ENCODE results near the gene RERE. TPM values are rescaled to one million over a fixed set of nuclear protein-coding genes. Genes with fewer than 3 reads are reported as not detected.

RERE gene
- total RNA-seq, 2 experiments from 2014 or later = 73.1 to 211 TPM

DNA sequence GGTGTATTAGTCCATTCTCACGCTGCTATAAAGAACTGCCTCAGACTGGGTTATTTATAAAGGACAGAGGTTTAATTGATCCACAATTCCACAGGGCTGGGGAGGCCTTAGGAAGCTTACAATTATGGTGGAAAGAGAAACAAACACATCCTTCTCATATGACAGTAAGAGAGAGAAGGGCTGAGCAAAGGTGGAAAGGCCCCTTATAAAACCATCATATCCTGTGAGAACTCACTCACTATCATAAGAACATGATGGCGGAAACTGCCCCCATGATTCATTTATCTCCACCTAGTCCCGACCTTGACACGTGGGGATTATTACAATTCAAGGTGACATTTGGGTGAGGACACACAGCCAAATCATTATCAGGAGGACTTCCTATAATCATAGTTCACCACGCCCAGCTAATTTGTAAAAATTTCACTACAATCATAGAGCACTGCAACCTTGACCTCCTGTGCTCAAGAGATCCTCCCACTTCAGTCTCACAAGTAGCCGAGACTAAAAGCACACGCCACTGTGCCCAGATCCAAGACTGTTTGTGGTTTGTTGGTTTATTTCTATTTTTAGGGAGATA is 164.9 kb downstream of the RERE start:
- intact Hi-C loops (cut with micrococcal nuclease; ENCODE audit: unreplicated experiment) = no loop called here
- H3K4me2 ChIP-seq (ENCODE audit: low read length) = no peak overlapping the region
- no peaks in the 10 kb centered on the region for H4K20me1 ChIP-seq (ENCODE audit: insufficient read depth, low read length)
- DNase-seq (ENCODE audit: low spot score) = no peak
- H3K9me3 ChIP-seq (ENCODE audit: low read length) = no peaks in the 10 kb centered on the region
- ChIA-PET CTCF (ENCODE audit: unreplicated experiment) (no interaction called here), POLR2A (interaction anchor here (0.6 to 0.7 kb wide), 2 partner anchors 302 to 507 kb away, joined by 3 to 7 read pairs; no protein-coding TSS in a partner anchor)
- BruUV-seq (replicated peaks) = no TSS peak
- no peaks in the 10 kb centered on the region for H3K9me2 ChIP-seq (ENCODE audit: insufficient read depth, low read length)
- no peak overlapping the region for H3K27ac ChIP-seq (ENCODE audit: low read depth, low read length, poor library complexity, severe bottlenecking)
- H3K36me3 ChIP-seq (ENCODE audit: insufficient read depth, low read length) = peaks cover 11% of the 10 kb centered on the region
- TF ChIP-seq, protein P1, sequence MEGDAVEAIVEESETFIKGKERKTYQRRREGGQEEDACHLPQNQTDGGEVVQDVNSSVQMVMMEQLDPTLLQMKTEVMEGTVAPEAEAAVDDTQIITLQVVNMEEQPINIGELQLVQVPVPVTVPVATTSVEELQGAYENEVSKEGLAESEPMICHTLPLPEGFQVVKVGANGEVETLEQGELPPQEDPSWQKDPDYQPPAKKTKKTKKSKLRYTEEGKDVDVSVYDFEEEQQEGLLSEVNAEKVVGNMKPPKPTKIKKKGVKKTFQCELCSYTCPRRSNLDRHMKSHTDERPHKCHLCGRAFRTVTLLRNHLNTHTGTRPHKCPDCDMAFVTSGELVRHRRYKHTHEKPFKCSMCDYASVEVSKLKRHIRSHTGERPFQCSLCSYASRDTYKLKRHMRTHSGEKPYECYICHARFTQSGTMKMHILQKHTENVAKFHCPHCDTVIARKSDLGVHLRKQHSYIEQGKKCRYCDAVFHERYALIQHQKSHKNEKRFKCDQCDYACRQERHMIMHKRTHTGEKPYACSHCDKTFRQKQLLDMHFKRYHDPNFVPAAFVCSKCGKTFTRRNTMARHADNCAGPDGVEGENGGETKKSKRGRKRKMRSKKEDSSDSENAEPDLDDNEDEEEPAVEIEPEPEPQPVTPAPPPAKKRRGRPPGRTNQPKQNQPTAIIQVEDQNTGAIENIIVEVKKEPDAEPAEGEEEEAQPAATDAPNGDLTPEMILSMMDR (conservative IDR thresholded peaks at IDR 0.05; ENCODE audit: low read length) = no peak
- TF ChIP-seq EZH2phosphoT487 (IDR thresholded peaks at IDR 0.05; ENCODE audit: borderline replicate concordance, low read depth, low read length) = no peak
- no peak overlapping the region for H3K4me3 ChIP-seq (ENCODE audit: low read depth, low read length, poor library complexity, severe bottlenecking)
- peaks cover 11% of the 10 kb centered on the region for H3K4me1 ChIP-seq (ENCODE audit: insufficient read depth, low read length, poor library complexity, severe bottlenecking)
- peaks cover 4% of the 10 kb centered on the region; the same call in 1 of the 2 replicates for H3K79me2 ChIP-seq (ENCODE audit: insufficient read depth, low read depth, low read length)
- no peak overlapping the region for H2AFZ ChIP-seq (ENCODE audit: low read length)

DNA sequence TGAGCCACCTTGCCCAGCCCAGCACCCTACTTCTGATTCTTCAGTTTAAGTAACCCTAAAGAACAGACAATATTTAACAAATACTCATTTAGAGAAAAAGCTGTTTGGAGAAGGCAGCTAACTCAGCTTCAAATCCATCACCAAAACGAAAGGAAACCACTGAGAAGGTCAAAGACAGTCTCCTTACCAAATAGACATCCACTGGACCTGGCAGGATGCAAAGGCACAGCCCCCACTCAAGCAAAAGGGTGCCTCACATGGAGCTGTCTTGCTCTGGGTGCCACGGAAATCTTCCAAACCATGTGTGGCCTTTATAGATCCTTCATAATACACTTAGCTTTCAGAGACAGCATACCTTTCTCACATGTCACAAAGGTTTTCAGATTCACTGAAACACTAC is 165.5 kb downstream of the RERE start:
- DNase-seq (ENCODE audit: low spot score) = no peak
- H3K27ac ChIP-seq (ENCODE audit: low read depth, low read length, poor library complexity, severe bottlenecking) = no peak overlapping the region
- no TSS peak for BruUV-seq (replicated peaks)
- peaks cover 4% of the 10 kb centered on the region; the same call in 1 of the 2 replicates for H3K79me2 ChIP-seq (ENCODE audit: insufficient read depth, low read depth, low read length)
- no peak overlapping the region for H2AFZ ChIP-seq (ENCODE audit: low read length)
- no peak overlapping the region for H3K4me2 ChIP-seq (ENCODE audit: low read length)
- H3K4me1 ChIP-seq (ENCODE audit: insufficient read depth, low read length, poor library complexity, severe bottlenecking) = peaks cover 11% of the 10 kb centered on the region
- no peaks in the 10 kb centered on the region for H4K20me1 ChIP-seq (ENCODE audit: insufficient read depth, low read length)
- H3K36me3 ChIP-seq (ENCODE audit: insufficient read depth, low read length) = peaks cover 11% of the 10 kb centered on the region
- ChIA-PET POLR2A (interaction anchor here (0.7 kb wide), 1 partner anchor 506 kb away, joined by 3 read pairs; no protein-coding TSS in a partner anchor), CTCF (ENCODE audit: unreplicated experiment) (no interaction called here)
- no peaks in the 10 kb centered on the region for H3K9me3 ChIP-seq (ENCODE audit: low read length)
- no peaks in the 10 kb centered on the region for H3K9me2 ChIP-seq (ENCODE audit: insufficient read depth, low read length)
- intact Hi-C loops (cut with micrococcal nuclease; ENCODE audit: unreplicated experiment) = no loop called here
- TF ChIP-seq, protein P1 (conservative IDR thresholded peaks at IDR 0.05; ENCODE audit: low read length) = no peak
- no peak for TF ChIP-seq EZH2phosphoT487 (IDR thresholded peaks at IDR 0.05; ENCODE audit: borderline replicate concordance, low read depth, low read length)
- H3K4me3 ChIP-seq (ENCODE audit: low read depth, low read length, poor library complexity, severe bottlenecking) = no peak overlapping the region

DNA sequence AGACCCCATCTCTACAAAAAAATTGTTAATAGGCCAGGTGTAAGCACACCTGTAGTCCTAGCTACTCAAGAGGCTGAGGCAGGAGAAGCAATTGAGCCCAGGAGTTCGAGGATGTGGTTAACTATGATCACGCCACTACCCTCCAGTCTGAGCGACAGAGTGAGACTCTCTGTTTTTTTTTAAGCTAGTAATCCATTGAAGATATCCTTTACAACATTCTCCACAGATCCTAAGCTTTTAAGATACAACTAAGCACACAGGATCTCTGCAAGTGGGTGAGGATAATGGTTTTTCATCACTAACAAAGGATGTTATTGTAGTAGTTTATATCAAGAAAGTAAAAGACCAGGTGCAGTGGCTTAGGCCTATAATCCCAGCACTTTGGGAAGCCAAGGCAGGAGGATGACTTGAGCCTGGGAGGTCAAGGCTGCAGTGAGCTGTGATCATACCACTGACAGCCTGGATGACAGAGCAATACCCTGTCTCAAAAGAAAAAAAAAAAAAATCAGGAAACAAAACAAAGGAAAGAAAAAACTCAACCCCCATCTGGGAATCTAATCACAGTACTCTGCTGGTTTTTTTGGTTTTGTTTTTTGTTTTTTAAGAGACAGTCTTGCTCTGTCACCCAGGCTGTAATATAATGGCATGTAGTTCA is 166.1 kb downstream of the RERE start:
- no TSS peak for BruUV-seq (replicated peaks)
- H3K9me2 ChIP-seq (ENCODE audit: insufficient read depth, low read length) = no peaks in the 10 kb centered on the region
- H3K27ac ChIP-seq (ENCODE audit: low read depth, low read length, poor library complexity, severe bottlenecking) = no peak overlapping the region
- ChIA-PET CTCF (ENCODE audit: unreplicated experiment) (no interaction called here), POLR2A (interaction anchor here (0.6 kb wide), 1 partner anchor 19 kb away, joined by 3 read pairs; no protein-coding TSS in a partner anchor)
- intact Hi-C loops (cut with micrococcal nuclease; ENCODE audit: unreplicated experiment) = no loop called here
- H3K4me3 ChIP-seq (ENCODE audit: low read depth, low read length, poor library complexity, severe bottlenecking) = no peak overlapping the region
- TF ChIP-seq, protein P1 (conservative IDR thresholded peaks at IDR 0.05; ENCODE audit: low read length) = no peak
- no peak for TF ChIP-seq EZH2phosphoT487 (IDR thresholded peaks at IDR 0.05; ENCODE audit: borderline replicate concordance, low read depth, low read length)
- H3K36me3 ChIP-seq (ENCODE audit: insufficient read depth, low read length) = peaks cover 11% of the 10 kb centered on the region
- H3K79me2 ChIP-seq (ENCODE audit: insufficient read depth, low read depth, low read length) = peaks cover 4% of the 10 kb centered on the region; the same call in 1 of the 2 replicates
- no peaks in the 10 kb centered on the region for H3K9me3 ChIP-seq (ENCODE audit: low read length)
- DNase-seq (ENCODE audit: low spot score) = no peak
- no peaks in the 10 kb centered on the region for H4K20me1 ChIP-seq (ENCODE audit: insufficient read depth, low read length)
- H2AFZ ChIP-seq (ENCODE audit: low read length) = no peak overlapping the region
- H3K4me2 ChIP-seq (ENCODE audit: low read length) = no peak overlapping the region
- H3K4me1 ChIP-seq (ENCODE audit: insufficient read depth, low read length, poor library complexity, severe bottlenecking) = peaks cover 11% of the 10 kb centered on the region

All from OCI-LY7 (cell line).